Uterus (tissue), 4 donors: ENCODE results near the gene TANGO2. TPM values are rescaled to one million over a fixed set of nuclear protein-coding genes. Genes with fewer than 3 reads are reported as not detected.

Experiments
- DNase-seq, 2 donors: peaks; one replicate each; pipeline ENCODE4 v3.0.0-alpha.2; 2019 to 2020
- H3K27ac ChIP-seq, 2 donors: fragments of 200-600 bp; sonication (generic); 1 replicate in 1 of 2; 2 replicates in 1 of 2; pipeline ENCODE4 v1.5.1; 2016 to 2018
- H3K27me3 ChIP-seq, 2 donors: fragments of 200-600 bp; sonication (generic); one replicate each; pipeline ENCODE4 v1.5.1; 2018 to 2019; ENCODE audit warnings: control low read depth in 1 of 2
- H3K36me3 ChIP-seq, 2 donors: fragments of 200-600 bp; sonication (generic); one replicate each; pipeline ENCODE4 v1.5.1; 2019; ENCODE audit warnings: control low read depth in 1 of 2
- H3K4me1 ChIP-seq, 2 donors: fragments of 200-600 bp; sonication (generic); one replicate each; pipeline ENCODE4 v1.5.1; 2018 to 2019; ENCODE audit warnings: control low read depth in 1 of 2
- H3K4me3 ChIP-seq, 2 donors: fragments of 200-600 bp; sonication (generic); 1 replicate in 1 of 2; 2 replicates in 1 of 2; pipeline ENCODE4 v1.5.1; 2018 to 2019; ENCODE audit warnings: mild to moderate bottlenecking in 1 of 2
- H3K9me3 ChIP-seq, 2 donors: fragments of 200-600 bp; sonication (generic); one replicate each; pipeline ENCODE4 v1.5.1; 2019; ENCODE audit warnings: control low read depth in 1 of 2
- CTCF ChIP-seq, 4 experiments: fragments of 200-600 bp in 2 of 4; fragments of 450-650 bp in 2 of 4; sonication (generic) in 2 of 4; IDR thresholded peaks; one replicate each; pipeline ENCODE4 v1.5.1; 2016 to 2019; ENCODE audit warnings: antibody characterized with exemption in 4 of 4, mild to moderate bottlenecking in 2 of 4, moderate library complexity in 1 of 4
- POLR2A ChIP-seq, 2 donors: fragments of 450-650 bp; IDR thresholded peaks; one replicate each; pipeline ENCODE4 v1.6.1; 2016; ENCODE audit warnings: antibody characterized with exemption in 2 of 2, mild to moderate bottlenecking in 1 of 2, moderate library complexity in 1 of 2
- intact Hi-C: fragments of 100-400 bp; cut with DNase I; formaldehyde crosslinking; loops from one replicate; pipeline ENCODE4 v1.15.1; 2023; ENCODE audit warnings: low total_unique reads
- total RNA-seq, 4 donors: library from RNA; depleted of rRNA in 3 of 4; stranded (reverse); fragments of >200 nt in 3 of 4; gene quantifications; one replicate each; pipeline versions ENCODE4 v1.1.0 to v1.2.4, GENCODE V29; 2014 to 2023
- donor health status: DM: yes; HTN: yes; CAD: no.

TANGO2 gene
- total RNA-seq: 10 to 100 TPM in 2 of 4 donors, 1 to 10 TPM in 2; 2.8 to 25.1 (median 13.3) TPM

GRCh38 chr22:20020533-20021195 lies at the start of gene TANGO2:
TSS of gene TANGO2 (plus strand) at chr22:20021110. CDS start at chr22:20036799, 15,689 bp downstream.
- Histone ChIP-seq H3K4me3 (peak within 1 kb of the TSS; percentile 66 to 79), H3K36me3 (no peaks in the 10 kb centered on the region), H3K27me3 (no peaks in the 10 kb centered on the region), H3K9me3 (no peaks in the 10 kb centered on the region), H3K27ac (peak within 1 kb of the TSS; percentile 50 to 66), H3K4me1 (peaks cover 0 to 4% of the 10 kb centered on the region in 2 donors)
- peak; percentile 40 to 89 for TF ChIP-seq POLR2A (IDR thresholded peaks at IDR 0.05)
- peak in 2 of 4 experiments; percentile 5 to 6 for TF ChIP-seq CTCF (IDR thresholded peaks at IDR 0.05)
- intact Hi-C loops: no loop called here
- peak; percentile 87 to 94 for DNase-seq

- H3K36me3 ChIP-seq: no peaks in the 10 kb centered on the region
- TF ChIP-seq CTCF (IDR thresholded peaks at IDR 0.05): no peak
- no peak for TF ChIP-seq POLR2A (IDR thresholded peaks at IDR 0.05)
- no peak overlapping the region for H3K27ac ChIP-seq
- no peaks in the 10 kb centered on the region for H3K4me1 ChIP-seq
- no peak for DNase-seq
- H3K27me3 ChIP-seq: no peaks in the 10 kb centered on the region
- H3K4me3 ChIP-seq: no peak overlapping the region
- H3K9me3 ChIP-seq: no peaks in the 10 kb centered on the region
- intact Hi-C loops: loop anchor here (5.0 to 10.0 kb wide), 2 partner anchors 41 to 143 kb away; partner anchors contain the start of genes RANBP1 and TRMT2A
Measured at GRCh38 chr22:19971276-19972124, 49.4 kb upstream of the TANGO2 start.

- DNase-seq: no peak
- H3K36me3 ChIP-seq: no peaks in the 10 kb centered on the region
- TF ChIP-seq POLR2A (IDR thresholded peaks at IDR 0.05) (no peak), CTCF (IDR thresholded peaks at IDR 0.05) (no peak)
- no peaks in the 10 kb centered on the region for H3K4me1 ChIP-seq
- H3K9me3 ChIP-seq: no peaks in the 10 kb centered on the region
- H3K27me3 ChIP-seq: no peaks in the 10 kb centered on the region
- no peak overlapping the region for H3K27ac ChIP-seq
- H3K4me3 ChIP-seq: no peak overlapping the region
- intact Hi-C loops: loop anchor here (5.0 to 10.0 kb wide), 2 partner anchors 40 to 143 kb away; partner anchors contain the start of genes RANBP1 and TRMT2A
Measured at GRCh38 chr22:19972251-19972650, 48.7 kb upstream of the TANGO2 start.

GRCh38 chr22:19972652-19973550 lies 48.0 kb upstream of the TANGO2 start:
- H3K36me3 ChIP-seq: no peaks in the 10 kb centered on the region
- TF ChIP-seq CTCF (IDR thresholded peaks at IDR 0.05) (no peak), POLR2A (IDR thresholded peaks at IDR 0.05) (no peak)
- H3K9me3 ChIP-seq: no peaks in the 10 kb centered on the region
- no peak overlapping the region for H3K27ac ChIP-seq
- H3K4me3 ChIP-seq: no peak overlapping the region
- no peak for DNase-seq
- intact Hi-C loops: loop anchor here (5.0 to 10.0 kb wide), 2 partner anchors 39 to 142 kb away; partner anchors contain the start of genes RANBP1 and TRMT2A
- no peaks in the 10 kb centered on the region for H3K27me3 ChIP-seq
- no peaks in the 10 kb centered on the region for H3K4me1 ChIP-seq
